ENCODE measurements around the gene RRN3.
A peak's percentile ranks its signal among the peaks of the same experiment; 100 is the strongest.
"Not testable (repeated sequence)": the region's sequence is repeated elsewhere in the genome, so short reads cannot be mapped to it uniquely, and the experiment has no call there.

Gene RRN3

GRCh38 chr16:15100372-15100987, 6.4 kb upstream of the RRN3 start:
- not testable (repeated sequence) for DNase-seq (ENCODE audit: low read depth in 2 of 2, low spot score in 1 of 2)

- not testable (repeated sequence) for DNase-seq (ENCODE audit: low read depth in 2 of 2, low spot score in 1 of 2)
Measured at GRCh38 chr16:15099366-15099909, 5.4 kb upstream of the RRN3 start.

DNA sequence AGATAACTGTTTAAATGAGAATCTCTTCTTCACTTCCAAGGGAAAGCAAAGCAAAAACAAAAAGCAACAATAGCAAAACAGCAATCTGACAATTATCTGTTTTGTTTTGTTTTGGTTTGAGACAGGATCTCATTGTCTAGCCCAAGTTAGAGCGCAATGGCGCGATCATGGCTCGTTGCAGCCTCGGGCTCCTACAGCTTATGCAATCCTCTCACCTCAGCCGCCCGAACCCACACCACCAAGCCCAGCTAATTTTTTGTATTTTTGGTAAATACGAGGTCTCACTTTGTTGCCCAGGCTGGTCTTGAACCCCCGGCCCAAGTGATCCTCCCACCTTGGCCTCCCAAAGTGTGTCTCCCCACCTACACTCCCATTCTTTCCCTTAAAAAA, 2.5 kb upstream of the RRN3 start:
- DNase-seq (ENCODE audit: low read depth in 2 of 2, low spot score in 1 of 2) = not testable (repeated sequence)

DNA sequence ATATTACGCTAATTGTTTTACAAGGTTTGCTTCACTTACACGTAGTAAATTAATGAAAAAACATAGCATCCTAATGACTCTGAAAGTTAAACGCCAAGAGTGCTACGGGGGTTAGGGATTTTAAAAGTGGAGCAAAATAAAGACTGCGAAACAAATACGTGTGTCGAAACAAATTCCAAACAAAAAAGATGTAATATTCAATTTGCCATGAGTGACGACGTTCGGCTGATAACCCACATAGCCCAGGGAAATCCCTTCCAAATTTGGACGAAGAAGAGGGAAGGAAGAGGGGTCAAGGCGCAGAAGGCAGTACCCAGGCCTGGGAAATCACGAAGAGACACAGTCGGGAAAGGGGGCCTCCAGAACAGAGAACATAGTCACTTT, 509 bp downstream of the RRN3 start:
- DNase-seq (ENCODE audit: low read depth in 2 of 2, low spot score in 1 of 2) = not testable (repeated sequence)

DNA sequence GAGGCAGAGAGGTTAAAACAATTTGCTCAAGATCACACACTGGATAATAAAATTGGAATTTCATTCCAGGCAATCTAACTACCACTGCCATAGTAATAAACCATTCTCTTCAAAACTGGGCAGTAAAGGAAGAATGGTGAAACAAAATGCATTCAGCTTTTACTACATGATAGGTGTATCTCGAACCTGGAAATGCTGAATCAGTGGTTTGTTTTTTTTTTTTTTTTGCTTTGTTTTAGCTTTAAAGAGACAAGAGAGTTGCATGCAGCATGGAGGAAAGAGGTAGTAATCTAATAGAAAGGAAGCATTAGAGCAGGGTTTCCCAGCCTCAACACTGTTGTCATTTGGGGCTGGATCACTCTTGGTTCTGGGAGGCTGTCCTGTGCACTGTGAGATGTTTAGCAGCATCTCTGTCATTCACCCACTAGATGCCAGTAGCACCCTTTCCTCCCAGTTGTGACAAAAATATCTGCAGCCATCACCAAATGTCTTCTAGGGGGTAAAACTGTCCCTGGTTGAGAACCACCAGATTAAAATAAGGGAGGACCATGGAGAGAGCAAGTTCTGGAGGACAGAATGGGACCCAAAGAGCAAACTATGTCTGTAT, 3.3 kb downstream of the RRN3 start:
- DNase-seq (ENCODE audit: low read depth in 2 of 2, low spot score in 1 of 2) = not testable (repeated sequence)

DNA sequence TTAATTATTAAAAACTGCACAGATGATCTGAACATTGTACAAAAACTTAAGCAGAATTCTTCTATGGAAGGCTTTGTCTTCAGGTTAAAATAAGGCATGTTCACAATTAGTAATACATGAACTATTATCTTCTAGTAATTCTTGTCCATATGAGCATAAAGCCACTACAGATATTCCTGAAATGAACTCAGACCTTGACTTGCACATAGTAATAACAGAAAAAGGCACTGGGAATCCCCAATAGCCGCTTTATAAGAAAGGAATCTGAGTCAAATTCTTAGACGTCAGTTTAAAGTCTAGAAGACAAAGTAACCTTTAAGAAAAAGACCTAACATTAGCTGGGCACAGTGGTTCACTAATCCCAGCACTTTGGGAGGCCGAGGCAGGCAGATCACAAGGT, 11.3 kb downstream of the RRN3 start:
- DNase-seq (ENCODE audit: low read depth in 2 of 2, low spot score in 1 of 2) = not testable (repeated sequence)

DNA sequence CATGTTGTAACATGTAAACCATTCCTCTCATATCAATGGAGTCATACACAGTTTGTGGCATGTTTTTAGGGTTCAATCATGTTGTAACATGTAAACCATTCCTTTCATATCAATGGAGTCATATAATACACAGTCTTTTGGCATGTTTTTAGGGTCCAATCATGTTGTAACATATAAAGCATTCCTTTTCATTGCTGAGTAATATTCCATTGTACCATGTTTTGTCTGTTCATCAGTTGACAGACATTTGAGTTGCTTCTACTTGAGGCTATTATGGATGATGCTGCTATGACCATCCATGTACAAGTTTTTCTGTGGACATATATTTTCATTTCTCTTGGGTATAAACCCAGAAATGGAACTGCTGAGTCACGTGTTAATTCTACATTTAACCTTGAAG, 13.2 kb downstream of the RRN3 start:
- not testable (repeated sequence) for DNase-seq (ENCODE audit: low read depth in 2 of 2, low spot score in 1 of 2)

- DNase-seq (ENCODE audit: low read depth in 2 of 2, low spot score in 1 of 2) = not testable (repeated sequence)
Measured at GRCh38 chr16:15076161-15076560, 17.9 kb downstream of the RRN3 start.

GRCh38 chr16:15073101-15073500, 21.0 kb downstream of the RRN3 start:
- DNase-seq (ENCODE audit: low read depth in 2 of 2, low spot score in 1 of 2) = no peak

- not testable (repeated sequence) for DNase-seq (ENCODE audit: low read depth in 2 of 2, low spot score in 1 of 2)
Measured at GRCh38 chr16:15071916-15072769, 21.9 kb downstream of the RRN3 start.

DNA sequence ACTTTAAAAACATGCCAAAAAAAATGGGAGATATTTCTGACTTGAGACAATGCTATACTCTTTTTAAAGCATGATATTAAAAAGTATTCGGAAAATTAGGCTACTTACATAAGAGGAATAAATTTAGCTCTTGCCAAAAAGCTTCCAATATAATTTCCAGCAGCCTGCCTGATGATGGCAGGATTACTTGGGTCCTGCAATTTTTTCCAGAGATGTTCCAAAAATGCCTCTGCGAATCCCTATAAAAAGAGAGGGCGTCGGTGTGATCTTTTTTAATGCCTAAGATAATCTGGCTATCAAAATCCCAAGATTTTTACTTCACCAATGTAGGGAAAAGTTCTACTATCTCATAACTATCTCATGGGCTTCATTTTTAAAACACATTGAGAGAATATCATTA, 23.1 kb downstream of the RRN3 start:
- not testable (repeated sequence) for DNase-seq (ENCODE audit: low read depth in 2 of 2, low spot score in 1 of 2)

- DNase-seq (ENCODE audit: low read depth in 2 of 2, low spot score in 1 of 2) = not testable (repeated sequence)
Measured at GRCh38 chr16:15066690-15067089, 27.4 kb downstream of the RRN3 start.

DNA sequence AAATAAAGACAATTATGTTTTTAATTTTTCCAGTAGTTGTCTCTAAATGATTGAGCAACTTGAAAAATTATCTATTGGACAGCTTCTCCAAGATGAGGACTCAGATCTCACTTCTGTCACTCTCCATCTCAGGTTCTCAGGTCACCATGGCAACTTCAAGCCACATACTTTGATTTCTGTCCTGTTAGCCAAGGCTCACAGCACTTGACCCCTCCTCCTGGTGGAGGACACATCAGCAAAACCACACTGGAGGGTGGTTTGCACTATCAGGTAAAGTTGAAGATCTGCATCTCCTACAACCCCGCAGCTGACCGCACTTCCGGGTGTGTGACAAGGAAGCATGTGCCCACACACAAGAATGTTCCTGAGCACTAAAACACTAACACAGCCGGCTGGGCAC, 28.1 kb downstream of the RRN3 start:
- DNase-seq (ENCODE audit: low read depth in 2 of 2, low spot score in 1 of 2) = not testable (repeated sequence)

- DNase-seq (ENCODE audit: low read depth in 2 of 2, low spot score in 1 of 2) = not testable (repeated sequence)
Measured at GRCh38 chr16:15062085-15062810, 31.8 kb downstream of the RRN3 start.

- no peak for DNase-seq (ENCODE audit: low read depth in 2 of 2, low spot score in 1 of 2)
Measured at GRCh38 chr16:15059324-15059723, 34.7 kb downstream of the RRN3 start.

GRCh38 chr16:15057681-15058417, 36.2 kb downstream of the RRN3 start:
- DNase-seq (ENCODE audit: low read depth in 2 of 2, low spot score in 1 of 2) = no peak

DNA sequence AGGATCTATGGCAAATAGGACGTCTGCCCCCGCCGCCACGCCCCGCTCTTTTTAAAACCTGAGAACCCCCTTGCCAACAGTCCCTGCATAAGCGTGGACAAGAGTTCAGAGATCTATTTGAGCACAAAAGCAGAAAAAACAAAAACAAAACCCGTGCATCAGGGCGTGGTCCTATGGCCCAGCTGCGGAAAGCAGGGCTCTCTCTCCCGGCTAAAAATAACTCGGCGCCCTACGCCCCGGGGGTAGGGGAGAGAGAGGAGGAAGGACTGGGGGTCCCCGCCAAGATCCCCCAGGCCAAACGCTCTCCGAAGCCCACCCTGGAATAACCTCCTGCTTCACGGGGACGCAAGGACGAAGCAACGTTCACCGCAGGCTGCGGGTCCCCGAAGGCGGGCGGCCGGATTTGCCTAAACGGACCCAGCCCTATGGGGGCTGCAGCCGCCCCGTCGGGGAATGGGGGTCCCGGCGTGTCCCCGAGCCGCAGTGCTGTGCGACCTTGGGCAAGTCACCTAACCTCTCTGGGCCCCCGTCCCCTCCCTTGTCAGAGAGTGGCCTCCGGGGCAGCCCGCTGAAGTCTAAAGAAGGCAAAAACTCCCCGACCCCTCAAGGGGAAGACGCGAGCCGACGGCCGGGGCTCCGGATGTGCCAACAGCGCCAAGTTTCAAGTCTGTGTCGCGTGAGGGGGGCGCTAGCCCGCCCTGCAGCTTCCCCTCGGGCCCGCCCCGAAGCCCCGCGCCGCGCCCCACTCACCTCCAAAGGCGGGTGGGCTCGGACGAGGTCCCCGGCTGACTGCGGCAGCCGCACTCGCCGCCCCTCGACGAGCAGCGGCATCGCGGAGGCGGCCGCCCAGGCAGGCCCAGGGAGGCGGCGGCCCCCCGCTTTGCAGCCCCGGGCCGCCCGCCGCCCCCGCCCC, 38.7 kb downstream of the RRN3 start:
- DNase-seq (ENCODE audit: low read depth in 2 of 2, low spot score in 1 of 2) = peak; percentile 32 to 49

DNA sequence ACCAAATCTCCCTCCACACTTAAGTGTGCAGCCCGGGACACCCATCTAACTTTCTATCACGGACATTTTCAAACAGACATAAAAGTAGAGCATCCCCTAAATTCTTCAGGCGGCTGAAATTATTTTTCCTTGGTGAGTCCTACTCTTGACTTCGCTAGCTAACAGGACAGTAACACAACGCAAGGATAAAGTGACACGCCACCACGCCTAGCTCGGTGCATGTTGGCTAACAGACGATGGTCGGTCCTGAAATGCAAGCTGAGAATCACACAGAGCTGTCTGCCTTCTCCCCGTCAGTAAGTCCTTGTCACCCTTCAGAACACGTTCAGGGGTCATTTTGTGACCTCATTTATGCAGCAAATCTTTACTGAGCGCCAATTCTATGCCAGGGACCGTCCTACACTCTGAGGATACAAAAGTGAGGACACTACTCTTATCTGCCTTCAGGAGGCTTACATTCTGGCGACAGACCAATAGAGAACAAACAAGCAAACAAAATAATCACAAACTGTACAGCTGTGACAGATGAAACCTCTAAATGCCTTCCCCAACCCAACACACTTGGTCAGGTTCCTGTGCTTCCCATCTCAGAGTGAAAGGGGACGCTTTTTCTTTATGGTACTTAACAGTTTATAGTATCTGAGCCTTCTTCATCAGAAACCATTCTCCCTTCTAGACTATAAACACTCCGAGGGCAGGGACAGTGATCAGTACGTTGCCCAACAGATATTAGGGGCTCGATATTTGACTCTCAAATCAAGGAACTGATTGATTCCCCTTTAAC, 39.5 kb downstream of the RRN3 start:
- no peak for DNase-seq (ENCODE audit: low read depth in 2 of 2, low spot score in 1 of 2)

DNA sequence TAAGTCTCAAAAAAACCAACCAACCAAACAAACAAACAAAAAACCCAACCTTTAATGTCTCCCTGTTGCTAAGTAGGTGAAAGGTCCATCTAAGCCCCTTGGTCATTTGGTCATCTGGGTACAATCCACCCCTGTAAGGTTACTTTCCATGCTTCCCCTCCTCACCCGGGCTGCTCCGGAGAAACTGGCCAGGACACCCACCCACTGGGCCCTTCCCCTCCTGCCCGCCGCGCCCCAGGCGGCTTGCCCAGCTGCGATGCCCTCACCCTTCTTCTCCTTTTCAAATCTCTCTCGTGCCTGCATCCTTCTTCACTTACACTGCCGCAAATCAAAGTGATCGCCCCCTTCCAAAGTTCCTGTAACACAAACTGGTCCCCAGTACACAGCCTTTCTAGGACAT, 40.2 kb downstream of the RRN3 start:
- no peak for DNase-seq (ENCODE audit: low read depth in 2 of 2, low spot score in 1 of 2)

All from stimulated activated CD8-positive, alpha-beta memory T cell treated with anti-CD3 and anti-CD28 coated beads, Interleukin-4, amount 100 ng/mL, for 4 hours (primary cell).